SK-N-SH (cell line): ENCODE measurements around the gene CISH.

Experiments used
- CTCF ChIP-seq: fragments of 200-600 bp; sonication (generic); IDR thresholded peaks from 2 replicates; pipeline ENCODE4 v1.6.1; 2017; ENCODE audit warnings: antibody characterized with exemption, mild to moderate bottlenecking, moderate library complexity
- POLR2AphosphoS5 ChIP-seq: IDR thresholded peaks from 2 replicates; pipeline ENCODE4 v1.6.1; 2012; ENCODE audit warnings: low read depth, low read length
- RAD21 ChIP-seq: IDR thresholded peaks from 2 replicates; pipeline ENCODE4 v1.6.1; 2012; ENCODE audit warnings: mild to moderate bottlenecking, low read length

GRCh38 chr3:50635066-50635465 lies 23.5 kb upstream of the CISH start:
- TF ChIP-seq CTCF (no peak), RAD21 (no peak), POLR2AphosphoS5 (no peak)
